PC-3 (cell line): ENCODE results near the gene KCNN2. TPM values are rescaled to one million over a fixed set of nuclear protein-coding genes. Genes with fewer than 3 reads are reported as not detected.

Source experiments
- ATAC-seq: fragments of 200-7000 bp; cut with Tn5 transposase; 2 replicates; pipeline ENCODE4 v1.9.1; 2020; ENCODE audit warnings: mild to moderate bottlenecking, moderate library complexity
- Bru-seq: library from RNA; stranded (reverse); fragments of 400-500 nt; gene quantifications from one replicate; lab custom pipeline; 2021; lab: Mats Ljungman, UMichigan
- BruChase-seq, 2 experiments: library from RNA; stranded (reverse); fragments of 400-500 nt; gene quantifications; one replicate each; lab custom pipeline; 2021; lab: Mats Ljungman, UMichigan
- BruUV-seq: library from RNA; stranded (reverse); fragments of 400-500 nt; replicated peaks from 2 replicates; lab custom pipeline; 2021; lab: Mats Ljungman, UMichigan
- CTCF ChIA-PET: fragments of 300-600 bp; sonication (Branson Sonifier 250); formaldehyde crosslinking; loops from one replicate; lab custom pipeline; 2022; ENCODE audit warnings: antibody characterized with exemption; lab: Charles Lee
- POLR2A ChIA-PET: fragments of 300-600 bp; sonication (Branson Sonifier 250); formaldehyde crosslinking; loops from one replicate; lab custom pipeline; 2022; ENCODE audit warnings: antibody characterized with exemption; ENCODE audit not compliant: unreplicated experiment; lab: Charles Lee
- DNase-seq: peaks from one replicate; pipeline ENCODE4 v3.0.0-alpha.2; 2015
- H2AFZ ChIP-seq: fragments of 300-600 bp; sonication (generic); 2 replicates; pipeline ENCODE4 v1.6.0; 2016; ENCODE audit warnings: antibody characterized with exemption, low read length
- H3F3A ChIP-seq: fragments of 300-600 bp; sonication (generic); one replicate; pipeline ENCODE4 v1.6.0; 2017; ENCODE audit warnings: antibody characterized with exemption, low read length, control low read depth, mild to moderate bottlenecking; ENCODE audit not compliant: unreplicated experiment
- H3K27ac ChIP-seq: fragments of 300-600 bp; sonication (generic); 2 replicates; pipeline ENCODE4 v1.5.1; 2016; ENCODE audit warnings: mild to moderate bottlenecking, low read length
- H3K27me3 ChIP-seq: fragments of 300-600 bp; sonication (generic); 2 replicates; pipeline ENCODE4 v1.6.1; 2016; ENCODE audit warnings: low read length, mixed read lengths
- H3K36me3 ChIP-seq: fragments of 300-600 bp; sonication (generic); 2 replicates; pipeline ENCODE4 v1.6.1; 2016; ENCODE audit warnings: low read depth, mixed run types, low read length, mixed read lengths
- H3K4me1 ChIP-seq: fragments of 300-600 bp; sonication (generic); 2 replicates; pipeline ENCODE4 v1.5.1; 2016; ENCODE audit warnings: low read length; ENCODE audit not compliant: insufficient read depth
- H3K4me2 ChIP-seq: fragments of 300-600 bp; sonication (generic); 2 replicates; pipeline ENCODE4 v1.6.0; 2016; ENCODE audit warnings: low read length
- H3K4me3 ChIP-seq: fragments of 300-600 bp; sonication (generic); 2 replicates; pipeline ENCODE4 v1.5.1; 2016; ENCODE audit warnings: mild to moderate bottlenecking, low read length, mixed read lengths
- H3K79me2 ChIP-seq: fragments of 300-600 bp; sonication (generic); 2 replicates; pipeline ENCODE4 v1.6.1; 2017; ENCODE audit warnings: low read length, mixed read lengths
- H3K9ac ChIP-seq: fragments of 300-600 bp; sonication (generic); 2 replicates; pipeline ENCODE4 v1.6.0; 2016; ENCODE audit warnings: mild to moderate bottlenecking, low read length
- H3K9me2 ChIP-seq: fragments of 300-600 bp; sonication (generic); replicated peaks from 2 replicates; pipeline ENCODE4 v1.6.1; 2016; ENCODE audit warnings: mixed run types, low read length, mixed read lengths
- H3K9me3 ChIP-seq: fragments of 300-600 bp; sonication (generic); 2 replicates; pipeline ENCODE4 v1.6.1; 2016; ENCODE audit warnings: low read length, mixed read lengths
- H4K20me1 ChIP-seq: fragments of 300-600 bp; sonication (generic); 2 replicates; pipeline ENCODE4 v1.6.1; 2016; ENCODE audit warnings: low read length, mixed read lengths
- CTCF ChIP-seq: fragments of 300-600 bp; sonication (generic); conservative IDR thresholded peaks from 2 replicates; pipeline ENCODE4 v1.5.1; 2017; ENCODE audit warnings: antibody characterized with exemption, low read depth, mild to moderate bottlenecking, low read length
- EZH2 ChIP-seq: fragments of 300-600 bp; sonication (generic); IDR thresholded peaks from one replicate; pipeline ENCODE4 v1.6.1; 2017; ENCODE audit warnings: antibody characterized with exemption, mild to moderate bottlenecking, low read length; ENCODE audit not compliant: unreplicated experiment
- EZH2phosphoT487 ChIP-seq: fragments of 300-600 bp; sonication (generic); IDR thresholded peaks from 2 replicates; pipeline ENCODE4 v1.6.1; 2018; ENCODE audit warnings: mild to moderate bottlenecking, antibody characterized with exemption, low read length, borderline replicate concordance
- intact Hi-C: fragments of 100-400 bp; cut with micrococcal nuclease; formaldehyde crosslinking; loops from 2 replicates; pipeline ENCODE4 v1.9.0; 2023
- long read RNA-seq: library from polyadenylated mRNA; unstranded; transcript quantifications from one replicate; pipeline ENCODE4 v2.0.0, GENCODE V29; 2021; ENCODE audit not compliant: unreplicated experiment
- total RNA-seq: library from RNA; depleted of rRNA; stranded (reverse); fragments of >200 nt; gene quantifications from 2 replicates; pipeline ENCODE4 v1.2.3, GENCODE V29; 2014; rRNA removed

Gene KCNN2
- total RNA-seq (0.07 TPM in 1 of 2 replicates, not detected in the other), Bru-seq, nascent RNA (percentile 5 among the genes with signal in this experiment), BruChase-seq, experiment 1, labeled RNA remaining after a 6-hour chase (percentile 4 among the genes with signal in this experiment), BruChase-seq, experiment 2, labeled RNA remaining after a 2-hour chase (percentile 3 among the genes with signal in this experiment)
- long read RNA-seq, partial matches to known transcripts, result 1 of 1 reads
- long read RNA-seq, other reads (novel, unspliced or antisense), result 0 of 1 reads

- CTCF ChIA-PET, result no interaction called here
- Histone ChIP-seq H3K4me1 (no peaks in the 10 kb centered on the region), H3K79me2 (no peaks in the 10 kb centered on the region), H3K9me2 (no peaks in the 10 kb centered on the region), H3K4me2 (peak within 1 kb of the TSS; percentile 51; the same call in 1 of the 2 replicates), H3F3A (no peaks in the 10 kb centered on the region), H3K4me3 (peak within 1 kb of the TSS; percentile 37; the same call in 1 of the 2 replicates), H4K20me1 (no peaks in the 10 kb centered on the region), H3K27me3 (peaks cover 56% of the 10 kb centered on the region), H3K9ac (no peak within 1 kb of the TSS), H2AFZ (no peak within 1 kb of the TSS), H3K27ac (no peak within 1 kb of the TSS), H3K9me3 (no peaks in the 10 kb centered on the region), H3K36me3 (no peaks in the 10 kb centered on the region)
- BruUV-seq, result no TSS peak
- intact Hi-C loops, result no loop called here
- no peak for ATAC-seq
- peak; percentile 3 for DNase-seq
- POLR2A ChIA-PET, result no interaction called here
- no peak for TF ChIP-seq EZH2
- TF ChIP-seq CTCF, result no peak
- TF ChIP-seq EZH2phosphoT487, result no peak
Observed at GRCh38 chr5:114361724-114362196, at the start of gene KCNN2. Gene KCNN2 (plus strand): TSS chr5:114362070. CDS start chr5:114362140, 70 bp downstream.

- Histone ChIP-seq H2AFZ (no peak overlapping the region), H4K20me1 (no peaks in the 10 kb centered on the region), H3K36me3 (no peaks in the 10 kb centered on the region), H3K4me3 (no peak overlapping the region), H3K4me2 (no peak overlapping the region), H3K4me1 (no peaks in the 10 kb centered on the region), H3K9me2 (no peaks in the 10 kb centered on the region), H3K79me2 (no peaks in the 10 kb centered on the region), H3K27ac (no peak overlapping the region), H3K27me3 (no peaks in the 10 kb centered on the region), H3F3A (no peaks in the 10 kb centered on the region), H3K9me3 (no peaks in the 10 kb centered on the region), H3K9ac (no peak overlapping the region)
- DNase-seq (no peak), ATAC-seq (no peak)
- ChIA-PET POLR2A (no interaction called here), CTCF (no interaction called here)
- intact Hi-C loops, result no loop called here
- TF ChIP-seq CTCF, result no peak
- no peak for TF ChIP-seq EZH2
- TF ChIP-seq EZH2phosphoT487, result no peak
- BruUV-seq, result no TSS peak
Observed at GRCh38 chr5:114312658-114313057, 49.2 kb upstream of the KCNN2 start.

GRCh38 chr5:114314061-114314460, 47.8 kb upstream of the KCNN2 start:
- H3K9me2 ChIP-seq, result no peaks in the 10 kb centered on the region
- no peak overlapping the region for H2AFZ ChIP-seq
- ATAC-seq (no peak), DNase-seq (no peak)
- no peaks in the 10 kb centered on the region for H3K79me2 ChIP-seq
- H3K9ac ChIP-seq, result no peak overlapping the region
- no peak overlapping the region for H3K27ac ChIP-seq
- H4K20me1 ChIP-seq, result no peaks in the 10 kb centered on the region
- H3K27me3 ChIP-seq, result no peaks in the 10 kb centered on the region
- H3F3A ChIP-seq, result no peaks in the 10 kb centered on the region
- no peaks in the 10 kb centered on the region for H3K9me3 ChIP-seq
- ChIA-PET POLR2A (no interaction called here), CTCF (no interaction called here)
- BruUV-seq, result no TSS peak
- intact Hi-C loops, result no loop called here
- H3K36me3 ChIP-seq, result no peaks in the 10 kb centered on the region
- no peak overlapping the region for H3K4me2 ChIP-seq
- H3K4me3 ChIP-seq, result no peak overlapping the region
- H3K4me1 ChIP-seq, result no peaks in the 10 kb centered on the region
- TF ChIP-seq EZH2phosphoT487 (no peak), CTCF (no peak), EZH2 (no peak)
